Subcutaneous adipose tissue (tissue), 4 donors: Measurements from ENCODE around the gene KLLN. TPM values are rescaled to one million over a fixed set of nuclear protein-coding genes. Genes with fewer than 3 reads are reported as not detected.

ENCODE experiments used
- CTCF ChIP-seq: fragments of 450-650 bp; IDR thresholded peaks from one replicate; pipeline ENCODE4 v1.5.1; 2016; ENCODE audit warnings: low read depth, mild to moderate bottlenecking, control low read depth, antibody characterized with exemption, moderate library complexity
- total RNA-seq, 4 donors: library from RNA; depleted of rRNA; stranded (reverse); fragments of >200 nt; gene quantifications; one replicate each; pipeline ENCODE4 v1.1.0, GENCODE V29; 2016

The KLLN gene
- 1 to 10 TPM in 2 of 4 donors, under 1 TPM in 2; 0.34 to 1.6 (median 0.88) TPM for total RNA-seq

GRCh38 chr10:87863053-87863943 is at the start of gene KLLN, which contains the start of gene PTEN:
Gene KLLN, minus strand, starts transcription at chr10:87863533. Its CDS starts 1,046 bp downstream, at chr10:87862487.
Gene PTEN, plus strand, starts transcription at chr10:87863625. Its CDS starts 845 bp downstream, at chr10:87864470.
- TF ChIP-seq CTCF = no peak

GRCh38 chr10:87896216-87896615 is 32.9 kb upstream of the KLLN start:
- no peak for TF ChIP-seq CTCF

GRCh38 chr10:87895430-87895829 is 32.1 kb upstream of the KLLN start:
- no peak for TF ChIP-seq CTCF

GRCh38 chr10:87887548-87888289 is 24.4 kb upstream of the KLLN start:
- TF ChIP-seq CTCF = no peak

GRCh38 chr10:87887146-87887545 is 23.8 kb upstream of the KLLN start:
- TF ChIP-seq CTCF = no peak

GRCh38 chr10:87886635-87887034 is 23.3 kb upstream of the KLLN start:
- no peak for TF ChIP-seq CTCF
